M059J (cell line): Measurements from ENCODE around the gene B3GALNT2. TPM values are rescaled to one million over a fixed set of nuclear protein-coding genes. Genes with fewer than 3 reads are reported as not detected.
A peak's percentile ranks its signal among the peaks of the same experiment; 100 is the strongest.
"Not testable (repeated sequence)": the region's sequence is repeated elsewhere in the genome, so short reads cannot be mapped to it uniquely, and the experiment has no call there.

Experiments used
- DNase-seq: peaks from one replicate; pipeline ENCODE4 v3.0.0-alpha.2; 2012; ENCODE audit warnings: low read depth
- total RNA-seq: library from RNA; depleted of rRNA; stranded (reverse); fragments of >200 nt; shearing (Covaris generic); gene quantifications from 2 replicates; pipeline ENCODE4 v1.2.3, GENCODE V29; 2014

Gene B3GALNT2
- total RNA-seq, 1 experiment from 2014 or later, result 31.3 TPM

DNA sequence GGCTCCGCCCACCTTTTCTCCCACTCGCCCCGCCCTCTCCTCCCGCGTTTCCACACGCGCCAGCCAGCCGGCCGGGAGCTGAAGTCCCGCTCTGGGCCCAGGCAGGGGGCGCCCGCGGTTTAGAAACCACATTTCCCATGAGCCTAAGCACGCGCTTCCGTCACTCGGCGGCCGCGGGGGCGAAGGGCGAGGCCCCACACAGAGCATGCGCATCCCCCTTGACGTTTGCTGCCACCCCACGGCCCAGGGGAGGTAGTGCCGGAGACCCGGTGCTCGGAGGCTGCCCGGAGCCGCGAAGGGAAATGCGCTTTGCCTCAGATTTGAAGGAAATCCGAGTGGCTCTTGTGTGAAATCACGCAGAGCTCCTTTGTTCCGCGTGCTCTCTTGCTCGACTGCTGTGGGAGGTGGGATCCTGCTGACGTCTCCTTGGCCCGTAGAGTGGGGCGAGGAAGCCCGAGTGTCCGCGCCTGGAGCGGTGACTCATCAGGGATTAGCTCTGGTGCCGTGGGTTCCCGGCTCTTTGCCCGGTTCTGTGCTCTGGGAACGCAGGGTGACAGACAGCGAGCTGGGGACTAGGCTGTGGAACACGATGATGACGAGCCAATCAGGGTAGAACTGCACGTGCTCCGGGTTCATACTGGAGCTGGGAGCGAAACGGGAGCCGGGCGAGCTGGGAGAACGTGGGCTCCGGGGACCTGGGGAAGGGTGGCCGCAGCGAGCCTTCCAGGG is 406 bp upstream of the B3GALNT2 start:
- peak; percentile 98 for DNase-seq

DNA sequence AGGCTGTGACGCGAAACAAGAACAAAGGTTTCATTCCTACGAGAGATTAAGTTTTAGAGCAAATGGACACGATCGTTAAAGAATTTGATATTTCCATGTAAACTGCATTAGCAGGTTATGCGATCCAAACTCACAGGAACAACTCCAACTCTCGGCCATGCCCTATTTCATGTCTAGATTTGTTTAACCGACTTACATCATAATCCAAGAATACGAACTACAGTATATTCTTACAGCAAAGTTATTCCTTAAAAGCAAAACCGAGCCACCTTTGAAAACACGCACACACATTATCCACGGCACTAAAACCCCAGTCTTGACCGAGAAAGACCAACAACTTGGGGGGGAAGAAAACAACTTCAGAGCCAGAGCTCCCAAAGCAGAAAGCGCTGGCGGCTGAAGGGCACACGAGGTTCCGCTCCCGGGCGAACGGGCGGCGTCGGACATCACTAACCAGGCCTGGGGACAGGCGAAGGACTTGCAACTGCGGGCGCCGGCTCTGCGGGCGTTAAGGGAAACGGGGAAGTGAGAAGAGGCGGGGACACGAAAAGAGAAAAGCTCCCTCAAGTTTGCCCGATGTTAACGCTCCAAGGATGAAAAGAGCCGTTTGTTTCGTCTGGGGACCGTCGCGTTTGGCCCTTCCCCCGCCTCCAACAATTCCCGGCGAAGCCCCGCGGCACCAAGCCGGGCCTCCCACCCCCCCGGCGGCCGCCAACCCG is 690 bp downstream of the B3GALNT2 start:
- DNase-seq, result peak; percentile 67

DNA sequence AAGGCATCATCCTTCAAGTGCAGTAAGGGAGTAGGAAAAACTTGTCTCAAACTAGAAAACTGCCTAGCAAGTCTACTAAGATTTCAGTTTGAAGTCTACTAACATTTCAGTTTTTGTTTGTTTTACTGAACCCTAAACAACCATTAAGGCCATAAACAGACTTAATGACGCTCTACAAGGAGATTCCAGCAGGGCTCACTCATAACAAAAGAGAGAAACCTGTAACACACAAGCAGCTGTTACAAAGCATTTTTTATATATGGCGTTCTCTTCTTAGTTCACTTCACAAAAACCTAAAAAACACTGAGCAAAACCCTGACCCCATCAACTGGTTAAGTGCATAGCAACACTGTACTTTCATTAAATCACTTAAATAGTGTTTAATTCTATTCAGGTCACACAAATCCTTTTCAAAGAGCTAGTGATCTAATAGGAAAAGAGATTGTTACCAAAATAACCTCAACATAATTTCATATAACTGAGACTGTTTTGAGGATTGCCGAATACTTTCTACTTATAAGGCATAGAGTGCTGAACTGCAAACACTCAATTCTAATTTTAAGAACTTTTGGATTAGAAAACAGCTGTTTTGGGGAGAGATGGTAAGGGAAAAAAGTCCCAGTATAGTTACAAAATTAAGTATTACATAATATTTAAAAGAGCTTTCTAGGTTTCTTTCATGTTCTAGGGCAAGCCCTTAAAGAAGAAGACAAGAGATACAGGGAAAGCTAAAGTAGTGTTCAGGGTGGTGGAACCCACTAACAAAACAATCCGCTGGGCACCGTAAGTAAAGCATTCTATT is 1.4 kb downstream of the B3GALNT2 start:
- DNase-seq, result peak; percentile 48

DNA sequence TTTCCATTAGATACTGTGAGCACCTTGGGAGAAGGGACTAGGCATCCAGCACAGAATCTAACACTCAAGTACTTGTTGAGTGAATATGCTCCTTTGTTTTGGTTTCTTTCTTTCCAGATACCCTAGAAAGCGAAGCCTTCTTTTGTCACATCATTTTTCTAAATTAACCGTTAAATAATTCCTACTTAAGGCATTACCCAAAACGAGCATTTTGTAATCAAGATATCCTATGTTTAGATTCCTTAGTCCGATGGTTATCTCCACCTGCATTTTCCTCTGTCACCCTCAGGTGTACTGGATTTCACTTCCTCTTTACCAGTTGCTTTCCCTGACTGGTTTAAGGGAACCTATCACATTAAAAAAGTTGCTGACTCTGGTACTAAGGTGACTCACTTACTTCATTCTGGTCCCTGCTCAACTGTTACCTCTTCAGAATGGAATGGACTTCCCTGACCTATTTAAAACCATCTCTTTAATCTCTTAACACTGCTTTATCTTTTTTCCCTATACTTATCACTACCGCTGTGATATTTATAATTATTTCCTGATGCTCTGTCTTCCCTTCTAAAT is 3.2 kb downstream of the B3GALNT2 start:
- DNase-seq, result peak; percentile 64

DNA sequence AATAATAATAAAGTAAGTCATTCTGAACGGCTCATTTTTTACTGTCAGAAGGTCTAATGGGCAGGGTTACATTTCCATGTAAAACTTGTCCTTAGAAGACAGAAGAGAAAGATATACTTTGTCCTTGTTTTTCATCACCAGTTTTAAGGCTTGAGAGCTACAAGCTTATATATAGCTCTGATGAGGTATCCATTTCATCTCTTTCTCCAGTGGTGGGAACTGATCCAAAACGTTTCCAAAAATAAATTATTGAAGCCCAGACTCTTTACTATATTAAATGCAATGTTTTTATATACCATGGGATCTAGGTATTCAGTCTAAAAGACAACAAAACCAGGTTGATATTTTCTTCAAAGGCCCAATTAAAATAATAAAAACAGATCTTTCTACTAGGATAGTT is 8.7 kb downstream of the B3GALNT2 start:
- DNase-seq, result no peak

DNA sequence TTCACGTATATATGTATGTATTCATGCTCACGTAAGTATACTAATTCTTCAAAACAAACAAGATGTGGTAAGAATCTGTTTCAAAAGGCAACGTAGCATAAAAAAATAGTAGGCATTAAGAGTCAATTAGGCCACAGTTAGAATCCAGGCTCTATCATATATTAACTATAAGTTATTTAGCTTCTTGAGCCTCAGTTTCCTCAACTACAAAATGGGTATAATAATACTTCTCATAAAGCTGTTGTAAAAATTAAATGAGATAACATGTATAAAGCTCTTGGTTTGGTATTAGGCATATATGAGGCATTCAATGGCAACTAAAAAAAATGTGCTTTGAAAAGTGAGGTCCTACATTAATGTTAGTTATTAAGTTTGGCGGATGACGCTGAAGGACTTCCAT is 9.2 kb downstream of the B3GALNT2 start:
- no peak for DNase-seq

DNA sequence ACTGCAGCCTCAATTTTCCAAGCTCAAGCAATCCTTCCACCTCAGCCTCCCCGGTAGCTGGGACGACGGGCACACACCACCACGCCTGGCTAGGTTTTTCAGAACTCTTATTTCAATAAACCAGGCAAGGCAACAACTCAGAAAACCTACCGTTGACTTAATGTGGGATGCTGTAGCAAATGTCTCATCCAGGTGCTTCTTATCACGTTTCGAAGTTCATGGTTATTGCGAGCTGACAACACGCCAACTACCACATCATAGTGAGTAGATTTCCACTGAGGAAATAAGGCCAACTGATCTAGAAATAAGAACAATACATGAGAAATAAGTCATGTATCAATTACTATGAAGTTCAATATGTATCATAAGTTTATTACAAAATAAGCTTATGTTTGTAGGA is 9.7 kb downstream of the B3GALNT2 start:
- no peak for DNase-seq

DNA sequence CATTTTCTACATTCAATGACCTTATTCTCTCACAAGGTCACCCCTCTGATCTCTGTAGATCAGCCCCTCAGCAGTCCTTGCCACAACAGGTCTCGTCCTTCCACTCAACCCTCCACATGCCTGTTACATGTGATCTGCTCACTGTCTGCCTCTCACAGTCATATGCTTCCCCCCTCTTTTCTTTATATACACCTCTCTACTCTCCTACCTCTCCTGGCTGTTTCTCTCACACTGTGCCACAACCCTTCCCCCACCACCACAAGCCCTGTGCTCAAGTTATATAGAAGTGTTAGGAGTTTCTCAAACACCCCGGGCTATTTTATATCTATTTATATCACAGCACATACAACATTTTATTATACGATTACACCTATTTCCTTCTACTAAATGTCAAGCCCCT is 12.6 kb downstream of the B3GALNT2 start:
- DNase-seq, result no peak

DNA sequence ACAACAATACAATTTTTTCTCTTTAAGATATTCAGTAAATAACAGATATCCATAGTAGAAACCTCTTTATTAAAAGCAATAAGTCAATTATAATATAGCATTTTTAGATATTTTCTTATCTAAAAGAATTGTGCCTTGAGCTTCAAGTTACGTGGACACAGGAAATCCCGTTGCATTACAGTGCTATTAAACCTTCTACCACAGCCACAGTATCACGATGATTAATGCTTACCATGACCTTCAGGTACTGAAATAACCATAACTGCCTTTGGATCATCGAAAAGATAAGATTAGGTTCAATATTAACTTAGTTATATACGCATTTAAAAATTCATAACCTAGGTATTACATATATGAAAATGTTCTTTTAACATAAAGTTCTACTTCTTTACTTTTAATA is 17.9 kb downstream of the B3GALNT2 start:
- peak; percentile 24 for DNase-seq

DNA sequence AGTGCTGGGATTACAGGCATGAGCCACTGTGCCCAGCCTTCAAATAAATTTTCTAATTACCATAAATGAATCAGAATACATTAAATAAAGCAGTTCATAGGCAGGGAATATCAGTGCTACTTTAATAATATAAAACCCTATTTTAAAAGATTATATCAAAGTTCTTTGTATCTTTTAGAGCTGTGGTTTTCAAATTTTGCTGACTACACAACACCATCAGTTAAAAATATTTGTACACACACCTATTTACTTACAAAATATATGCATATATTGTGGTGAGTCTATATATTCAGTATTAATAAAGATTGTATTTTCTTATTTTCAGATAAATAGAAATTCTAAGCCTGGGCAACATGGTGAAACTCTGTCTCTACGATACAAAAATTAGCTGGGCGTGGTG is 18.7 kb downstream of the B3GALNT2 start:
- DNase-seq, result no peak

DNA sequence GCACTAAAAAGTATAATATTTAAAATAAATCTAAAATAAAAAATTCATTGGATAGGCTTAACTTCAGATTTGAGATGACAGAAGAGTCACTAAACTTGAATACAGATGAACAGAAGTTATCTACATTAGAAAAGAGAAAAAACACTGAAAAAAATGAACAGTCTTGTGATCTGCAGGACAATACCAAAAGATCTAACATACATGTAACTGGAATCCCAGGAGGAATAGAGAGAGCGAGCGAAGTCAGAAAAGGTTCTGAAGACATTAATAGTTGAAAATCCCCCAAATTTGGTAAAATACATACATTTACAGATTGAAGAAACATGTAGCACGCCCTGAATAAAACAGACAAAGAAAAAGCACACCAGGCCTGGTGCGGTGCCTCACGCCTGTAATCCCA is 21.2 kb downstream of the B3GALNT2 start:
- DNase-seq, result no peak

DNA sequence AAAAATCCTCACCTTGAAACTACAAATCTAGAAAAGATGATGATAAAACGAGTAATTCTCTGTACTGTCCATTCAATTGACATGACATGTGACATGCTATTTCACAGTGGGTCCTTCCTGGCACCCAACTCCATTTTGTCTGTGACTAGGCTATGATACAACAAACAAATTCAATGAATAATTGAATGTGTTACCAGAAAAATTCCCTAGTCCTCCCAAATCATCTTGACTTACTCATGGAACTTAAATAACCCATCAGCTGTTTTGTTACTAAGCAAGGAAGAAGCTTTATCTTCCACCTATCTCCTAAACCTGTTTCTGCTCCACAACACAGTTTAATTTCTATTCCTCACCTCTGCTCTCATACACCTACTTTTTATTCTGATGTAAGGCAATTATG is 30.4 kb downstream of the B3GALNT2 start:
- DNase-seq, result peak; percentile 25

DNA sequence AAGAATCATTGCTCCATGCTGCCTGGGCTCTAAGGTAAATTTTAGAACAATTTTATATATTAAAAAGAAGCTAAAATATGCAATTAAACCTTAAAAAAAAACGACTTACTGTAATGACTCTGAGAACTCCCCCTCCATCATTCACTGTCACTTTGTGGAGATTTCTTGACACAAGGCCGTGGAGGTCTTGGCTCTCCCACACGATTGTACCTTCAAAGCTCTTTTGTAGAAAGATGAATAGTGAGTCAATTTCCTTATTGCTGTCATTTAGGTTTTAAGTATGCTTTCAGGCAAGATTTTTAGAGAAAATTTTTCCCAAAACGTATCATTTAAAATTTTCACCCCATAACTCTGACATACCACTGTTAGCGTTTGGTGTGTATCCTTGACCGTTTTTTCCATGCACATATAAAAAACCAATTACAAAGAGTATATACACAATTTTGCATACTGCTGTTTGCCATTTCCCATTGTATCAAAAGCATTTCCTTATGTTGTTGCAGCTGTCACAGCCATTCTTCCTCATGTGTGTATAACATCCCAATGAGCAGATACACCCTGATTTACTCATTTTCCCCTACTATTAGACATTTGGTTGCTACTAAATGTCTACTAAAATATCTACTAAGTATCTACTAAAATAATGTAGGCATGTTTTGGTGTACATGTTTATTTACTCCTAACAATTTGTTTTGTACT is 33.4 kb downstream of the B3GALNT2 start:
- DNase-seq, result no peak

DNA sequence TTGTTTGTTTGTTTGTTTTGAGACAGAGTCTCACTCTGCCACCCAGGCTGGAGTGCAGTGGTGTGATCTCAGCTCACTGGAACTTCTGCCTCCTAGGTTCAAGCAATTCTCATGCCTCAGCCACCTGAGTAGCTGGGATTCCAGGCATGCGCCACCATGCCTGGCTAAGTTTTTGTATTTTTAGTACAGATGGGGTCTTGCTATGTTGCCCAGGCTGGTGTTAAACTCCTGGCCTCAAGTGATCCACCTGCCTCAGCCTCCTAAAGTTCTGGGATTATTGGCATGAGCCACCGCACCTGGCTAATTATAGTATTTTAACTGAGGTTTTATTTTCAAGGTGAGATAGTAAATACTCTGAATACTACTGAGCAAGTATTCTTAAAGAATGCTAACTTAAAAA is 34.4 kb downstream of the B3GALNT2 start:
- not testable (repeated sequence) for DNase-seq

DNA sequence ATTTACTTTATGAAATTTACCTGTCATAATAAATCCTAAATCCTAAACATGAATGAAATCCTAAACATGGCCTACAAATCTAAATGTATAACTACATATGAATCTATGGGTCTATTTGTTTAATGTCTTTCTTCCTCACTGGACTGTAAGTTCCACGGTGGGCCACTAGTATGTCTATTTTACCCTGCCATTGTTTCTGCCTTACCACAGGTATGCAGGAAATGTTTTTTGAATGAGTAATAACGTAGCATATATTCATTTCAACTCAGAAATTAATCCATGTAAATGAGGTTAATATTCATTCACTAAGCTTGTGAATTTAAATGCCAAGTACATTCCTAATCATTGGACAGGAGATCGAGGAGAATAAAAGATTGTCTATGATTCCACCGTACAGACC is 35.3 kb downstream of the B3GALNT2 start:
- DNase-seq, result peak; percentile 82

DNA sequence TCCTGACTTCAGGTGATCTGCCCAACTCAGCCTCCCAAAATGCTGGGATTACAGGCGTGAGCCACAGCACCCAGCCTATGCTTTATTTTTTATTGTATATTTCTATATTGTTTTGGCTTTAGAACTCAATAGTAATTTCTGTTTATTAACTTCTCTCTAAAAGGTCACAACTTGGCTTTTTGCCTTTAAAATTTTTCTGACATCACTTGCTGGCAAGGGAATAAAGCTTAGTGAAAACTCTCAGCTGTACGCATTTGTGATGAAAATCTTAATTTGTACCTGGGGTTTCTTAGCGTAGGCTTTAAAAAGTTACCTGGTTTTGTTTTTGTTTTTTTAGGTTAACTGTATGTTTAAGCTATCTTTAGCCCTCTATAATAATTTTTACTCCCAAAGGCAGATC is 36.2 kb downstream of the B3GALNT2 start:
- no peak for DNase-seq

DNA sequence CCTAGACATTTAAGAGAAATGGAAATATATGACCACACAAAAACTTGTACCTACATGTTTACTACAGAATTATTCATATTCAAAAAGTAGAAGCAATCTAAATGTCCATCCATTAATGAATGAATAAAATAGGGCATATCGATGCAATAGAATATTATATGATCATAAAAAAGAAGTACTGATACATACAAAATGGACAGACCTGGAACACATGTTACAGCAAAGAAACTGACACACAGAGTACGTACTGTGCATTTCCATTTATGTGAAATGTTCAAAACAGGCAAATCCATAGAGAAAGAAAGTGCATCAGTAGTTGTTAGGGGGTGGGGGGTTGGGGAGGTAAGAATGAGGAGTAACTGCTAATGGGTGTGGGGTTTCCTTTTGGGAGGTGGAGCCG is 39.2 kb downstream of the B3GALNT2 start:
- DNase-seq, result no peak

DNA sequence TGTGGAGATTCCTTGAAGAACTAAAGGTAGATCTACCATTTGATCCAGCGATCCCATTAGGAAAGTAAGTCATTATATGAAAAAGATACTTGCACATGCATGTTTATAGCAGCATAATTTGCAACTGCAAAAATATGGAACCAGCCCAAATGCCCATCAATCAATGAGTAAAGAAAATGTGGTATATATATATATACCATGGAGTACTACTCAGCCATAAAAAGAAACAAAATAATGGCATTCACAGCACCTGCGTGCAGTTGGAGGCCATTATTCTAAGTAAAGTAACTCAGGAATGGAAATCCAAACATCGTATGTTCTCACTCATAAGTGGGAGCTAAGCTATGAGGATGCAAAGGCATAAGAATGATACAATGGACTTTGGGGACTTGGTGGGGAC is 41.4 kb downstream of the B3GALNT2 start:
- not testable (repeated sequence) for DNase-seq

DNA sequence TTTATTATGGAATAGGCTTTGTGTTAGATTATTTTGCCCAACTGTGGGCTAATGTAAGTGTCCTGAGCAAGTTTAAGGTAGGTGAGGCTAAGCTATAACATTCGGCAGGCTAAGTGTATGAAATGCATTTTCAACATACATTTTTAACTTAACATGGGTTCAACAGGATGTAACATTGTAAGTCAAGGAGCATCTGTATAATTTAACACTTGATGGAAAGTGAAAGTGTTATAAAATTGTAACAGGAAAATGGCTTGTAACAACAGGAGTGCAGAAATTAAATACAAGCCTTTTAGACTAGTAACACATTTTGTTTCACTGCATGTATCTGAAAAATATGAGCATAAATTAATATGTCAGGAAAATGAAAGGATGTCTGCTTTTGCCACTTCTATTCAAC is 42.3 kb downstream of the B3GALNT2 start:
- no peak for DNase-seq

DNA sequence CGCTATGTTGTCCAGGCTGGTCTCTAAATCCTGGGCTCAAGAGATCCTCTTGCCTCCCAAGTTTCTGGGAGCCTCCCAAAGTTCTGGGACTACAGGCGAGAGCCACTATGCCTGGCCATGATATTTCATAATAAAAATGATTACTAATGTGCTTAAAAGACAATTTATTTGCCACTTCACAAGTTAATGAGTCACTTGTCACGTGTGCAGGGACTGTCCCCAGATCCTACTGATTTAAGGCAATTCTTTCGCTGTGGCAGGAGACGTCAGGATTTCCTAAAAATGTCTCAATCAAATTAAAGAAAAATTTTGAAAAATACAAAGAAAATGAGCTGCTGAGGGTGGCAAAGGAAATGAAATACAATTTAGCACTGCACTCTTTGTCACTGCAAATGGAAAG is 43.5 kb downstream of the B3GALNT2 start:
- DNase-seq, result no peak

DNA sequence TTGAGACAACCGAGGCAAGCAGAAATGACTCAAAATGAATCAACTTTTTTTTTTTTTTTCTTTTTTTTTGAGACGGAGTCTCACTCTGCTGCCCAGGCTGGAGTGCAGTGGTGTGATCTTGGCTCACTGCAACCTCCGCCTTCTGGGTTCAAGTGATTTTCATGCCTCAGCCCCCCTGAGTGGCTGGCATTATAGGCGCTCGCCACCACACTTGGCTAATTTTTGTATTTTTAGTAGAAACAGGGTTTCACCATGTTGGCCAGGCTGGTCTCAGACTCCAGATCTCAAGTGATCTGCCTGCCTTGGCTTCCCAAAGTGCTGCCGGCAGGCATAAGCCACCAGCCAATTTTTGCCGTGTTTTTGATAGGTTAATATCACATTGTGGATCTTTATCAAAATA is 46.4 kb downstream of the B3GALNT2 start:
- DNase-seq, result not testable (repeated sequence)

DNA sequence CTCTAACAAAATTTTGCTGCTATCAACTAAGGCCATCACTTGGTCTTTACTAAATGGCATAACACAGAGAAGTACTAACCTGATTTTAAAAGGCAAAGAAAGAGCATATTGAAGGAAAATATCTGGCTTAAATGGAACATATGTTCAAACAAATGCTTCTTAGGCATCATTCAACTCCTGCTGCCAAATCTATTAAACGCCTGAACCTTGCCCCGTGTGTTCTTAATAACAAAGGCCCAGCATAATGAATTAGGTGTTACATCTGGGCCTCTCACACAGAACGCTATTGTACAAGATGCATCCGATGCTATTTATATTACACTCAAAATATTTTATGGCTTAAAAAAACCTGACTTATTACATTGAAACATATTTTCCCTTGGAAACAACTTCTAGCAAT is 48.4 kb downstream of the B3GALNT2 start:
- DNase-seq, result no peak
